ENCODE results near the gene APLP1. TPM values are rescaled to one million over a fixed set of nuclear protein-coding genes. Genes with fewer than 3 reads are reported as not detected.
A peak's percentile ranks its signal among the peaks of the same experiment; 100 is the strongest.

Gene APLP1
- polyA plus RNA-seq, result 390 and 407 TPM in 2 replicates
- 430 and 434 TPM in 2 replicates for polyA minus RNA-seq

DNA sequence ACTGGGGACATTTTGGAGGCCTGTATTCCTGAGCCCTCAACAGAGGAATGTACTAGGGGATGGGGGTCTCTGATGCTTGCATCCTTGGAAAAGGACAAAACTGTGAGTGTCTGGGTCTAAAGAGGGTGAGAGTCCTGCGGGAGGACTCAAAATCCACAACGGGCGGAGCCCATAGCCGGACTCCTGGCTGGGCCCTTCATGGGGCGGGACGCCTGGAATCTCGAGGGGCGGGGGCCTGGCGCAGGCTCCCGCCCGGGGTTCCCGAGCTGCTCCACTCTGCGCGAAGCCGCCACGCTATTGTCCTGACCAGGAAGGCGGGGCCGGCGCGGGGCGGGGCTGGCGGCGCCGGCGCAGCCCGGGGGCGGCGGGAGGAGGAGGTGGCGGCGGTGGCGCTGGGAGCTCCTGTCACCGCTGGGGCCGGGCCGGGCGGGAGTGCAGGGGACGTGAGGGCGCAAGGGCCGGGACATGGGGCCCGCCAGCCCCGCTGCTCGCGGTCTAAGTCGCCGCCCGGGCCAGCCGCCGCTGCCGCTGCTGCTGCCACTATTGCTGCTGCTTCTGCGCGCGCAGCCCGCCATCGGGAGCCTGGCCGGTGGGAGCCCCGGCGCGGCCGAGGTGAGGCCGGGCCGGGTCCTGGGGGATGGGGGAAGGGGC, at the start of gene APLP1:
Gene APLP1 (plus strand): TSS at position 403 of the 651 bp plus-strand sequence. CDS start 63 bp downstream, at position 466.
- H3K27ac ChIP-seq (ENCODE audit: low read length), result peak within 1 kb of the TSS; percentile 98
- no peaks in the 10 kb centered on the region for H3K9me3 ChIP-seq (ENCODE audit: low read length)
- no peaks in the 10 kb centered on the region for H4K20me1 ChIP-seq (ENCODE audit: insufficient read depth)
- TF ChIP-seq RAD21 (conservative IDR thresholded peaks at IDR 0.05) (peak; percentile 29), EZH2 (IDR thresholded peaks at IDR 0.05; ENCODE audit: borderline replicate concordance, insufficient read depth, low read length, poor library complexity, severe bottlenecking) (no peak), SMC3 (conservative IDR thresholded peaks at IDR 0.05; ENCODE audit: poor library complexity) (peak; percentile 20), TAF1 (IDR thresholded peaks at IDR 0.05; ENCODE audit: low read depth) (peak; percentile 62), POLR2AphosphoS5 (IDR thresholded peaks at IDR 0.05) (peak; percentile 88), EP300 (conservative IDR thresholded peaks at IDR 0.05; ENCODE audit: poor library complexity, severe bottlenecking) (peak; percentile 31), MXI1 (conservative IDR thresholded peaks at IDR 0.05; ENCODE audit: poor library complexity, severe bottlenecking) (peak; percentile 38)
- TF ChIP-seq, protein P1, sequence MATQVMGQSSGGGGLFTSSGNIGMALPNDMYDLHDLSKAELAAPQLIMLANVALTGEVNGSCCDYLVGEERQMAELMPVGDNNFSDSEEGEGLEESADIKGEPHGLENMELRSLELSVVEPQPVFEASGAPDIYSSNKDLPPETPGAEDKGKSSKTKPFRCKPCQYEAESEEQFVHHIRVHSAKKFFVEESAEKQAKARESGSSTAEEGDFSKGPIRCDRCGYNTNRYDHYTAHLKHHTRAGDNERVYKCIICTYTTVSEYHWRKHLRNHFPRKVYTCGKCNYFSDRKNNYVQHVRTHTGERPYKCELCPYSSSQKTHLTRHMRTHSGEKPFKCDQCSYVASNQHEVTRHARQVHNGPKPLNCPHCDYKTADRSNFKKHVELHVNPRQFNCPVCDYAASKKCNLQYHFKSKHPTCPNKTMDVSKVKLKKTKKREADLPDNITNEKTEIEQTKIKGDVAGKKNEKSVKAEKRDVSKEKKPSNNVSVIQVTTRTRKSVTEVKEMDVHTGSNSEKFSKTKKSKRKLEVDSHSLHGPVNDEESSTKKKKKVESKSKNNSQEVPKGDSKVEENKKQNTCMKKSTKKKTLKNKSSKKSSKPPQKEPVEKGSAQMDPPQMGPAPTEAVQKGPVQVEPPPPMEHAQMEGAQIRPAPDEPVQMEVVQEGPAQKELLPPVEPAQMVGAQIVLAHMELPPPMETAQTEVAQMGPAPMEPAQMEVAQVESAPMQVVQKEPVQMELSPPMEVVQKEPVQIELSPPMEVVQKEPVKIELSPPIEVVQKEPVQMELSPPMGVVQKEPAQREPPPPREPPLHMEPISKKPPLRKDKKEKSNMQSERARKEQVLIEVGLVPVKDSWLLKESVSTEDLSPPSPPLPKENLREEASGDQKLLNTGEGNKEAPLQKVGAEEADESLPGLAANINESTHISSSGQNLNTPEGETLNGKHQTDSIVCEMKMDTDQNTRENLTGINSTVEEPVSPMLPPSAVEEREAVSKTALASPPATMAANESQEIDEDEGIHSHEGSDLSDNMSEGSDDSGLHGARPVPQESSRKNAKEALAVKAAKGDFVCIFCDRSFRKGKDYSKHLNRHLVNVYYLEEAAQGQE (IDR thresholded peaks at IDR 0.05; ENCODE audit: borderline replicate concordance), result peak; percentile 15
- TF ChIP-seq, protein P2, sequence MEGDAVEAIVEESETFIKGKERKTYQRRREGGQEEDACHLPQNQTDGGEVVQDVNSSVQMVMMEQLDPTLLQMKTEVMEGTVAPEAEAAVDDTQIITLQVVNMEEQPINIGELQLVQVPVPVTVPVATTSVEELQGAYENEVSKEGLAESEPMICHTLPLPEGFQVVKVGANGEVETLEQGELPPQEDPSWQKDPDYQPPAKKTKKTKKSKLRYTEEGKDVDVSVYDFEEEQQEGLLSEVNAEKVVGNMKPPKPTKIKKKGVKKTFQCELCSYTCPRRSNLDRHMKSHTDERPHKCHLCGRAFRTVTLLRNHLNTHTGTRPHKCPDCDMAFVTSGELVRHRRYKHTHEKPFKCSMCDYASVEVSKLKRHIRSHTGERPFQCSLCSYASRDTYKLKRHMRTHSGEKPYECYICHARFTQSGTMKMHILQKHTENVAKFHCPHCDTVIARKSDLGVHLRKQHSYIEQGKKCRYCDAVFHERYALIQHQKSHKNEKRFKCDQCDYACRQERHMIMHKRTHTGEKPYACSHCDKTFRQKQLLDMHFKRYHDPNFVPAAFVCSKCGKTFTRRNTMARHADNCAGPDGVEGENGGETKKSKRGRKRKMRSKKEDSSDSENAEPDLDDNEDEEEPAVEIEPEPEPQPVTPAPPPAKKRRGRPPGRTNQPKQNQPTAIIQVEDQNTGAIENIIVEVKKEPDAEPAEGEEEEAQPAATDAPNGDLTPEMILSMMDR (IDR thresholded peaks at IDR 0.05; ENCODE audit: poor library complexity, severe bottlenecking), result no peak
- no peaks in the 10 kb centered on the region for H3K9me2 ChIP-seq (ENCODE audit: insufficient read depth, low read length)
- H3K36me3 ChIP-seq (ENCODE audit: insufficient read depth, low read length), result no peaks in the 10 kb centered on the region
- H3K9ac ChIP-seq (ENCODE audit: low read length), result peak within 1 kb of the TSS; percentile 95
- no peaks in the 10 kb centered on the region for H3F3A ChIP-seq (ENCODE audit: insufficient read depth, low read length, poor library complexity, severe bottlenecking)
- peak within 1 kb of the TSS; percentile 70 for H2AFZ ChIP-seq (ENCODE audit: low read depth, low read length)
- H3K4me3 ChIP-seq (ENCODE audit: low read length), result peak within 1 kb of the TSS; percentile 75
- peaks cover 18% of the 10 kb centered on the region for H3K79me2 ChIP-seq (replicated peaks; ENCODE audit: insufficient read depth, low read length)
- no peaks in the 10 kb centered on the region for H3K27me3 ChIP-seq (ENCODE audit: insufficient read depth, low read depth, low read length)
- H3K4me2 ChIP-seq (ENCODE audit: low read length), result peak within 1 kb of the TSS; percentile 41

DNA sequence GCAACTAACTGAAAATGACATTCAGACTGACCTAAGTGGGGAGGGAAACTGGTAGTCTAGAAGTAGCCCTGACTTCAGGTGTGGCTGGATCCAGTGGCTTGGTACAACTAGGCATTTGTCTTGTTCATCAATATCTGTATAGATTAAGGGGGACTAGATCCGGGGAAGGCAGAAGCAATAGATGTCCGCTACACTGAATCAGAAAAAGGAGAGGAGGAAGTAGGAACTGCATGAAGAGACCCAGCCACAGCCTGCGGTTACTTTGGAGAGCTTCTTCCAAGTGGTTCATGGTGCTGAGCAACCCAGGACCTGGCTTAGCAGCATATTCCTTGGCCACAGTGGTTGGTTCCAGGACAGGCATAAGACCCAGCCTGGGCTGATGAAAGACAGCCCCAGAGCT, 45.8 kb upstream of the APLP1 start:
- no peak overlapping the region for H3K4me3 ChIP-seq (ENCODE audit: low read length)
- no peaks in the 10 kb centered on the region for H3K79me2 ChIP-seq (replicated peaks; ENCODE audit: insufficient read depth, low read length)
- no peaks in the 10 kb centered on the region for H3K27me3 ChIP-seq (ENCODE audit: insufficient read depth, low read depth, low read length)
- H3K36me3 ChIP-seq (ENCODE audit: insufficient read depth, low read length), result no peaks in the 10 kb centered on the region
- H4K20me1 ChIP-seq (ENCODE audit: insufficient read depth), result no peaks in the 10 kb centered on the region
- H3K4me2 ChIP-seq (ENCODE audit: low read length), result no peak overlapping the region
- no peaks in the 10 kb centered on the region for H3K9me3 ChIP-seq (ENCODE audit: low read length)
- TF ChIP-seq EP300 (conservative IDR thresholded peaks at IDR 0.05; ENCODE audit: poor library complexity, severe bottlenecking) (no peak), POLR2AphosphoS5 (IDR thresholded peaks at IDR 0.05) (no peak), TAF1 (IDR thresholded peaks at IDR 0.05; ENCODE audit: low read depth) (no peak), EZH2 (IDR thresholded peaks at IDR 0.05; ENCODE audit: borderline replicate concordance, insufficient read depth, low read length, poor library complexity, severe bottlenecking) (no peak), SMC3 (conservative IDR thresholded peaks at IDR 0.05; ENCODE audit: poor library complexity) (no peak), MXI1 (conservative IDR thresholded peaks at IDR 0.05; ENCODE audit: poor library complexity, severe bottlenecking) (no peak), RAD21 (conservative IDR thresholded peaks at IDR 0.05) (no peak)
- TF ChIP-seq, protein P1 (IDR thresholded peaks at IDR 0.05; ENCODE audit: borderline replicate concordance), result no peak
- TF ChIP-seq, protein P2 (IDR thresholded peaks at IDR 0.05; ENCODE audit: poor library complexity, severe bottlenecking), result no peak
- no peak overlapping the region for H3K9ac ChIP-seq (ENCODE audit: low read length)
- H2AFZ ChIP-seq (ENCODE audit: low read depth, low read length), result no peak overlapping the region
- H3F3A ChIP-seq (ENCODE audit: insufficient read depth, low read length, poor library complexity, severe bottlenecking), result no peaks in the 10 kb centered on the region
- no peaks in the 10 kb centered on the region for H3K9me2 ChIP-seq (ENCODE audit: insufficient read depth, low read length)
- no peak overlapping the region for H3K27ac ChIP-seq (ENCODE audit: low read length)
